OCI-LY7 (cell line): ENCODE data around the gene EHD2.

Source experiments
- EZH2phosphoT487 ChIP-seq: fragments of 200-600 bp; sonication (generic); IDR thresholded peaks from 2 replicates; pipeline ENCODE4 v1.6.1; 2018; ENCODE audit warnings: low read depth, borderline replicate concordance, mild to moderate bottlenecking, mixed run types, antibody characterized with exemption, low read length, moderate library complexity, mixed read lengths
- TF ChIP-seq, protein P1 (sequence below): fragments of 200-600 bp; sonication (generic); conservative IDR thresholded peaks from 2 replicates; pipeline ENCODE4 v1.5.1; 2014; ENCODE audit warnings: mild to moderate bottlenecking, antibody characterized with exemption, low read length, moderate library complexity, mixed read lengths

GRCh38 chr19:47714339-47714738 is 1.1 kb downstream of the EHD2 start:
- TF ChIP-seq, protein P1, sequence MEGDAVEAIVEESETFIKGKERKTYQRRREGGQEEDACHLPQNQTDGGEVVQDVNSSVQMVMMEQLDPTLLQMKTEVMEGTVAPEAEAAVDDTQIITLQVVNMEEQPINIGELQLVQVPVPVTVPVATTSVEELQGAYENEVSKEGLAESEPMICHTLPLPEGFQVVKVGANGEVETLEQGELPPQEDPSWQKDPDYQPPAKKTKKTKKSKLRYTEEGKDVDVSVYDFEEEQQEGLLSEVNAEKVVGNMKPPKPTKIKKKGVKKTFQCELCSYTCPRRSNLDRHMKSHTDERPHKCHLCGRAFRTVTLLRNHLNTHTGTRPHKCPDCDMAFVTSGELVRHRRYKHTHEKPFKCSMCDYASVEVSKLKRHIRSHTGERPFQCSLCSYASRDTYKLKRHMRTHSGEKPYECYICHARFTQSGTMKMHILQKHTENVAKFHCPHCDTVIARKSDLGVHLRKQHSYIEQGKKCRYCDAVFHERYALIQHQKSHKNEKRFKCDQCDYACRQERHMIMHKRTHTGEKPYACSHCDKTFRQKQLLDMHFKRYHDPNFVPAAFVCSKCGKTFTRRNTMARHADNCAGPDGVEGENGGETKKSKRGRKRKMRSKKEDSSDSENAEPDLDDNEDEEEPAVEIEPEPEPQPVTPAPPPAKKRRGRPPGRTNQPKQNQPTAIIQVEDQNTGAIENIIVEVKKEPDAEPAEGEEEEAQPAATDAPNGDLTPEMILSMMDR = no peak
- no peak for TF ChIP-seq EZH2phosphoT487
